ENCODE data around the gene ZNF483.

- no peak for TF ChIP-seq POLR2A (IDR thresholded peaks at IDR 0.05)
- no peak for TF ChIP-seq CTCF (IDR thresholded peaks at IDR 0.05)
Observed at GRCh38 chr9:111524731-111525055, 286 bp upstream of the ZNF483 start.

Measured in body of pancreas (tissue), 4 donors.